Ecto neural progenitor cell (in vitro differentiated cells): Measurements from ENCODE around the gene RAMACL.

Experiments used
- DNase-seq: peaks from one replicate; pipeline ENCODE4 v3.0.0-alpha.2; 2018; ENCODE audit warnings: low spot score

Gene RAMACL

DNA sequence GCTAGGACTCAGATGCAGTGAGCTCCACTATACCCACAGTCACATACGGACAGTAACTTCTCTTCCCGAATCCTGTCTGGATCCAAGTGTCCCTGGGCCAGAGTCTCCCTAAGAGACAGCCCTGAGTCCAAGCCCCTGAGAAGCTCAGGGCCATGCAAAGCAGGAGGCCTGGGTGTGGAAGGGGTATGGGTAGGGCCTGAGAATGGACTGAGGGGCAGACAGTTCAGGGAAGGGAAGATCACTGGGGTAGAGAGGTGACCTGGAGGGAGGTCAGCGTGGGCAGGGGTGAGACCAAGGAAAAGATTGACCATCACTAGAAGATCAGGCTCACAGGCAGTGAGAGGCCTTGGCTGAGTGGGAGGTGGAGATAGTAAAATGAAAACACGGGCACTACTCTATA, 31.8 kb upstream of the RAMACL start:
- no peak for DNase-seq

DNA sequence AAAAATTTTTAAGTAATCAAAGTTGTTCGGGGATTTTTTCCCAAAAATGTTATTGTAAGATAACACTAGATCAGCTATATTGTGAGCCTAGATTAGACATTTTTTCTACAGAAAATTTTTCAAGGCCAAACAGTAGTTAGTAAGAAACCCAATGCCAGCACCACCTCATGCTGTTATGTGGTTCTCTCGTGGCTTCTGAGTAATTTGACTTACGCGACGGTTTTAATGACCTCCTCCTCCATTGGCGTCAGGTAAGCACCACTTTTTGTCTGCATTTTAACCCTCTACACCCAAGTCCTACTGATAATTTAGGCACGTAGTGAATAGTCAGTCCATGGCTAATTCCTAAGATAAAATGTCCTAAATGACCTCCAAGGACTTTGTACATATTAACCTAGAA, 30.9 kb upstream of the RAMACL start:
- DNase-seq = no peak

- DNase-seq = no peak
Measured at GRCh38 chr6:166616261-166617238, 30.1 kb upstream of the RAMACL start.

DNA sequence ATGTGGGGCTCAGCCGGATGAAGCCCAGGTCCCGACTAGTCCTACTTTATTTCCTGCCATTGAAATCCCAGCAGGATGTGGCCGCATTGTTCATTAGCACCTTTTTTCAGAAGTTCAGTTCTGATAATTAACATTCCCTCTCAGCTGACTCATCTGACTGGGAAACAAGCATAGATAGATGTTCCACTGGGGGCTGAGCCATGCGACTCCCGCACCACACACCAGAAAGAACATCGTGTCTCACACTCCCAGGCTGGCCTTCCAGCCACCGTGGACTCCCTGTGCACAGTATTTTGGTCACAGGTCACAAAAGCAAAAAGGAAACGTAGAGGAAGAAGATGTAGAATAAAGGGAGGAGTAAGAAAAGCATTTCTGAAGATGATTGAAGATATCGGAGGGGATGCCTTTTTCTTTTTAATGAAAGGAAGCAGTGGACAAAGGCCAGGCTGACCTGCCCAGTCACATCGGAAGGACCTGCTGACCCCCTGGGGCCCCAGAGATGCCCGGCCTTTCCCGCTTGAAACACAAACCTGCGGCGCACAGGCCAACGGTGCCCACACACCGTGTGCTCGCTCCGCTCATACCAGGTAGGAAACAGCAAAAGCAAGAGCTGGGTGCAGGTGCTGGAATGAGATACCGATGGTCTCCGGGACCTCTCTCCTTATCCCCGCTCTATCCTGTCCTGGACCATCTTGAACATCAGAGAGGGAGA, 28.7 kb upstream of the RAMACL start:
- no peak for DNase-seq

- no peak for DNase-seq
Measured at GRCh38 chr6:166614589-166614988, 28.1 kb upstream of the RAMACL start.

GRCh38 chr6:166614171-166614583, 27.7 kb upstream of the RAMACL start:
- no peak for DNase-seq

- DNase-seq = no peak
Measured at GRCh38 chr6:166613027-166613426, 26.5 kb upstream of the RAMACL start.

GRCh38 chr6:166612471-166612881, 26.0 kb upstream of the RAMACL start:
- no peak for DNase-seq

DNA sequence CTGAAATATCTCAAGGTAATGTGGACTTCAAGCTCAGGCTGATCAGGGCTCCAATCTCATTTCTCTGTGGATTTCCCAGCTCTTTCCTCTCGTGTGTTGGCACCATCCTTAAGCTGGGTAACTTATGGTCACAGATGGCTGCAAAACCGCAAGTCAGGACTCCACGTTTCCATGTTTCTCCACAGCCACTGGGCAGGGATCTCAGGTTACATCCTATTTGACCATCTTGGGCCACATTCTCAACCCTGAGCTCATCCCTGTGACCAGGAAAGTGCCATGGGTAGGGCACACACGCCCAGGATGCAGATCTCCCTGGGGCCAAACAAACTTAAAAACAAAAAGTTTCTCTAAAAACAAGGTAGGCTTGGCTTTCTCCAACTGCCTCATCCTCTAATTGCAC, 25.2 kb upstream of the RAMACL start:
- no peak for DNase-seq

DNA sequence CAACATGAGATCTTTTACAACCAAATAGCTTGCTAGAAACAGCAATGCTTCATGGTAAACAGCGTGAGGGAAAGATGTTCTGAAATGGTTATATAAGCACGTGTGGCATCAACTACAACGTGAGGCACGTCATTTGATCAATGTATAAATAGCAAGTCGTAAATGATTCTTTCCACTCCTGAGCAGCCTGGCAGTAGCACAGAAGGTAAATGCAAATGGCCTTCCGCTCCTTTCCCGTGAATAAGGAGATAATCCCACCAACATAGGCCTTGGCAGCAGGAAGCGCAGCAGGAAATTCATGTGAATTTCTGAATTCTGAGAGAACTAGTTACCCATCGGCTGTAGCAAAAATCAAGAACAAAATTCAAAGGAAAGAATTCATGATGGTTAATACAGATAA, 23.6 kb upstream of the RAMACL start:
- no peak for DNase-seq

GRCh38 chr6:166608774-166609173, 22.3 kb upstream of the RAMACL start:
- DNase-seq = no peak

- DNase-seq = no peak
Measured at GRCh38 chr6:166605752-166606151, 19.3 kb upstream of the RAMACL start.

- DNase-seq = no peak
Measured at GRCh38 chr6:166604911-166605310, 18.4 kb upstream of the RAMACL start.

DNA sequence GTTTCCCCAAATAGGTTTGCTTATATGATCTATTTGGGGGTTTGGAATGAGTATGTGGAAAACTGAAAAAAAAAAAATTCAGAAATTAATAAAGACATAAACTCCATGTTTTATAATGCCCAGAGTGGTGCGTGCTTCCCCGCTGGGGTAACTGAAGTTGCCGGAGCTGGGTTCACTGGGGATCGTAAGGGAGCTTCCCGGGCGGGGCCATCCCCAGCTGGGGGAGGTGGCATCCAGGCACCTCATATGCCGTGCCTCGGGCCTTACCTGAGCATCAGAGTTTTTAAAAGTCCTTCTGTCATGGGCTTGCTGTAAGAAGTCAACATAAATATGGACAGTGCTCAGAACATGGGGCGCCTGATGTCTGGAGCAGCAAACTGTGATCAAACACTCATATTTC, 17.9 kb upstream of the RAMACL start:
- DNase-seq = no peak

- no peak for DNase-seq
Measured at GRCh38 chr6:166603043-166603690, 16.7 kb upstream of the RAMACL start.

- DNase-seq = no peak
Measured at GRCh38 chr6:166601956-166602355, 15.5 kb upstream of the RAMACL start.

DNA sequence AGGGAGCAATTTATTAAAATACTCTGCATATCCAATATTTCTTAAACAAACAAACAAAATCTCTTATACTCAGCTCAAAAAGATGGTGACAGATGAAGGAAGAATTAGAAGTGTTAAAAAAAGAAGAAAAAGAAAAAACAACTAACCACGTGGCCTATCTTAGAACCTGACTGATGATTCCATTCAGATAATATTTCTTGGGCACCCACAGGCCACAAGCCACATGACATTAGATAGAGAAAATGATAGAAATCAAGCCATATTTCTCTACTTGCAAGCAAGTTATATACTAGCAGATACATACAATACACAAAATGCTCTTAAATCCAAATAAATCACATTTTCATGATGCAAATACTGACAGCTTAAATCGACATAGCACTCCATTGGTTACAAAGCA, 14.5 kb upstream of the RAMACL start:
- no peak for DNase-seq

DNA sequence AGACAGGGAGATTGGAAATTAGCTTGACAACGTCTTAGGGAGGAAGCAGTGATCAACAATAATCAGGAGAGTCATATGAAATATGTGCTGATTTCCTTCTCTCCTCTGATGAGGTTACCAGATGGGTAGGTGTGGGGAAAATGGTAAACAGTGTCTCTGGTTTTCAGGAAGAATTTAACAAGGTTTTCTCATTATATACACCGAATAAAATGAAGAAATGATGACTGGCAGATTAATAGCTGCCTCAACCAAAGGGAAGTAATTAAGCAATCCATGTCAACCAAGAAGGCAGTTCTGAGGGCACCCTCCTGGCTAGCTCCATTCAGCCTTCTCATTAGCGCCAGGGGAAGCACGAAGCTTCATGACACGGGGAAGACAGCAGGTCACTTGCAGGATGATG, 12.7 kb upstream of the RAMACL start:
- DNase-seq = no peak

GRCh38 chr6:166598441-166599138, 12.1 kb upstream of the RAMACL start:
- no peak for DNase-seq

GRCh38 chr6:166597711-166598440, 11.4 kb upstream of the RAMACL start:
- no peak for DNase-seq

GRCh38 chr6:166596776-166597507, 10.5 kb upstream of the RAMACL start:
- DNase-seq = no peak
